ENCODE measurements around the gene AKAP8.

GRCh38 chr19:15396436-15396835, 16.8 kb upstream of the AKAP8 start:
- no peak for TF ChIP-seq CTCF (IDR thresholded peaks at IDR 0.05)
- TF ChIP-seq POLR2A (IDR thresholded peaks at IDR 0.05): no peak

Data from Peyer's patch (tissue), 4 donors.